Tibial artery (tissue), 4 donors: ENCODE measurements around the gene APOB.

Experiments
- DNase-seq, 2 donors: peaks; one replicate each; pipeline ENCODE4 v3.0.0-alpha.2; 2019
- H3K27ac ChIP-seq, 2 donors: fragments of 200-600 bp; sonication (generic) in 1 of 2; 1 replicate in 1 of 2; 2 replicates in 1 of 2; pipeline ENCODE4 v1.5.1; 2018 to 2019; ENCODE audit warnings: mild to moderate bottlenecking in 1 of 2
- H3K27me3 ChIP-seq, 2 donors: fragments of 200-600 bp; sonication (generic) in 1 of 2; one replicate each; pipeline versions ENCODE4 v1.5.1 to v1.6.0; 2016 to 2019
- H3K36me3 ChIP-seq, 3 donors: fragments of 200-600 bp; sonication (generic) in 2 of 3; one replicate each; pipeline ENCODE4 v1.5.1; 2016 to 2019; ENCODE audit warnings: mild to moderate bottlenecking in 2 of 3
- H3K4me1 ChIP-seq, 4 donors: fragments of 200-600 bp; sonication (generic) in 2 of 4; 1 replicate in 3 of 4; 2 replicates in 1 of 4; pipeline ENCODE4 v1.5.1; 2016 to 2019
- H3K4me3 ChIP-seq, 2 donors: fragments of 200-600 bp; sonication (generic) in 1 of 2; 1 replicate in 1 of 2; 2 replicates in 1 of 2; pipeline ENCODE4 v1.5.1; 2018 to 2019; ENCODE audit warnings: mild to moderate bottlenecking in 2 of 2
- H3K9me3 ChIP-seq, 3 donors: fragments of 200-600 bp; sonication (generic) in 1 of 3; one replicate each; pipeline ENCODE4 v1.5.1; 2016 to 2019
- CTCF ChIP-seq, 2 experiments: fragments of 200-600 bp in 1 of 2; fragments of 450-650 bp in 1 of 2; IDR thresholded peaks; one replicate each; pipeline ENCODE4 v1.5.1; 2017 to 2019; ENCODE audit warnings: antibody characterized with exemption in 2 of 2, mild to moderate bottlenecking in 1 of 2, moderate library complexity in 1 of 2
- intact Hi-C: fragments of 100-400 bp; cut with DNase I; formaldehyde crosslinking; loops from one replicate; pipeline ENCODE4 v1.15.0; 2023; ENCODE audit warnings: low total_unique reads

The APOB gene

GRCh38 chr2:21072477-21073242, 28.8 kb upstream of the APOB start:
- no peak for DNase-seq
- H3K27me3 ChIP-seq = no peaks in the 10 kb centered on the region
- intact Hi-C loops = no loop called here
- H3K27ac ChIP-seq = no peak overlapping the region
- H3K4me3 ChIP-seq = no peak overlapping the region
- H3K9me3 ChIP-seq = no peaks in the 10 kb centered on the region
- no peak for TF ChIP-seq CTCF (IDR thresholded peaks at IDR 0.05)
- no peaks in the 10 kb centered on the region for H3K36me3 ChIP-seq
- no peaks in the 10 kb centered on the region for H3K4me1 ChIP-seq

- no peak overlapping the region for H3K27ac ChIP-seq
These were observed 26.7 kb upstream of the APOB start for GRCh38 chr2:21070341-21071257.

GRCh38 chr2:21069746-21070340, 26.0 kb upstream of the APOB start:
- Histone ChIP-seq H3K9me3 (no peaks in the 10 kb centered on the region), H3K27me3 (no peaks in the 10 kb centered on the region), H3K27ac (no peak overlapping the region), H3K36me3 (no peaks in the 10 kb centered on the region), H3K4me1 (no peaks in the 10 kb centered on the region), H3K4me3 (no peak overlapping the region)
- intact Hi-C loops = no loop called here
- no peak for DNase-seq
- TF ChIP-seq CTCF (IDR thresholded peaks at IDR 0.05) = no peak

More at GRCh38 chr2:21070341-21071257, 26.7 kb upstream of the APOB start:
- Histone ChIP-seq H3K27me3 (no peaks in the 10 kb centered on the region), H3K4me3 (no peak overlapping the region), H3K36me3 (no peaks in the 10 kb centered on the region), H3K9me3 (no peaks in the 10 kb centered on the region), H3K4me1 (no peaks in the 10 kb centered on the region)
- intact Hi-C loops = no loop called here
- no peak for DNase-seq
- no peak for TF ChIP-seq CTCF (IDR thresholded peaks at IDR 0.05)

GRCh38 chr2:21067859-21068537, 24.1 kb upstream of the APOB start:
- no peaks in the 10 kb centered on the region for H3K9me3 ChIP-seq
- intact Hi-C loops = no loop called here
- no peaks in the 10 kb centered on the region for H3K4me1 ChIP-seq
- H3K36me3 ChIP-seq = no peaks in the 10 kb centered on the region
- TF ChIP-seq CTCF (IDR thresholded peaks at IDR 0.05) = no peak
- no peak for DNase-seq
- no peaks in the 10 kb centered on the region for H3K27me3 ChIP-seq
- no peak overlapping the region for H3K27ac ChIP-seq
- H3K4me3 ChIP-seq = no peak overlapping the region

- no peaks in the 10 kb centered on the region for H3K27me3 ChIP-seq
- no peaks in the 10 kb centered on the region for H3K9me3 ChIP-seq
- no peaks in the 10 kb centered on the region for H3K36me3 ChIP-seq
- no peaks in the 10 kb centered on the region for H3K4me1 ChIP-seq
- TF ChIP-seq CTCF (IDR thresholded peaks at IDR 0.05) = no peak
- H3K4me3 ChIP-seq = no peak overlapping the region
- DNase-seq = no peak
- H3K27ac ChIP-seq = no peak overlapping the region
- intact Hi-C loops = no loop called here
These were observed 23.3 kb upstream of the APOB start for GRCh38 chr2:21067125-21067524.
